PC-3 (cell line): ENCODE results near the gene LUM.

ENCODE experiments used
- CTCF ChIP-seq: fragments of 300-600 bp; sonication (generic); conservative IDR thresholded peaks from 2 replicates; pipeline ENCODE4 v1.5.1; 2017; ENCODE audit warnings: antibody characterized with exemption, low read depth, mild to moderate bottlenecking, low read length
- EZH2 ChIP-seq: fragments of 300-600 bp; sonication (generic); IDR thresholded peaks from one replicate; pipeline ENCODE4 v1.6.1; 2017; ENCODE audit warnings: antibody characterized with exemption, mild to moderate bottlenecking, low read length; ENCODE audit not compliant: unreplicated experiment
- EZH2phosphoT487 ChIP-seq: fragments of 300-600 bp; sonication (generic); IDR thresholded peaks from 2 replicates; pipeline ENCODE4 v1.6.1; 2018; ENCODE audit warnings: mild to moderate bottlenecking, antibody characterized with exemption, low read length, borderline replicate concordance

- TF ChIP-seq CTCF (no peak), EZH2 (no peak), EZH2phosphoT487 (no peak)
Observed at GRCh38 chr12:91053951-91054715, 57.2 kb downstream of the LUM start.
